SK-N-SH (cell line): ENCODE measurements around the gene TANC1. TPM values are rescaled to one million over a fixed set of nuclear protein-coding genes. Genes with fewer than 3 reads are reported as not detected.

Experiments
- CTCF ChIA-PET: fragments of 300-600, 350-600 bp; formaldehyde crosslinking; extraction: SDS; loops from one replicate; lab custom pipeline; 2021; lab: Yijun Ruan, JAX
- POLR2A ChIA-PET: fragments of 350-600 bp; sonication (Branson Sonifier 250); formaldehyde crosslinking; extraction: SDS; loops from one replicate; lab custom pipeline; 2020; ENCODE audit warnings: antibody characterized with exemption, inconsistent platforms; lab: Yijun Ruan, JAX
- DNase-seq: peaks from one replicate; pipeline ENCODE4 v3.0.0; 2012
- H2AFZ ChIP-seq: fragments of 200-600 bp; sonication (generic); 2 replicates; pipeline ENCODE4 v1.8.1; 2016; ENCODE audit warnings: antibody characterized with exemption, mild to moderate bottlenecking, low read depth
- H3F3A ChIP-seq: fragments of 200-600 bp; sonication (generic); replicated peaks from 2 replicates; pipeline ENCODE3; 2016; ENCODE audit warnings: antibody characterized with exemption, mild to moderate bottlenecking; ENCODE audit not compliant: insufficient read depth
- H3K27ac ChIP-seq, 2 experiments: fragments of 200-500 bp in 1 of 2; fragments of 200-600 bp in 1 of 2; sonication (Bioruptor generic) in 1 of 2; sonication (generic), shearing (Covaris generic) in 1 of 2; 2 replicates each; pipeline versions ENCODE4 v1.5.1 to v1.6.1; 2014 to 2016; ENCODE audit warnings: low read depth in 2 of 2, inconsistent platforms in 1 of 2, low read length in 1 of 2, mild to moderate bottlenecking in 1 of 2, mixed read lengths in 1 of 2
- H3K27me3 ChIP-seq: fragments of 200-600 bp; sonication (generic), shearing (Covaris generic); 2 replicates; pipeline ENCODE4 v1.6.1; 2016; ENCODE audit warnings: mixed run types; ENCODE audit not compliant: insufficient read depth
- H3K36me3 ChIP-seq, 2 experiments: fragments of 200-500 bp in 1 of 2; fragments of 200-600 bp in 1 of 2; sonication (Bioruptor generic) in 1 of 2; sonication (generic) in 1 of 2; replicated peaks in 1 of 2; 2 replicates each; pipeline versions ENCODE3 to v1.5.1; 2014 to 2016; ENCODE audit warnings: low read length in 1 of 2, mild to moderate bottlenecking in 1 of 2; ENCODE audit not compliant: insufficient read depth in 2 of 2, control insufficient read depth in 1 of 2
- H3K4me1 ChIP-seq, 2 experiments: fragments of 200-500 bp in 1 of 2; fragments of 200-600 bp in 1 of 2; sonication (Bioruptor generic) in 1 of 2; sonication (generic), shearing (Covaris generic) in 1 of 2; 2 replicates each; pipeline versions ENCODE4 v1.5.1 to v1.6.1; 2014 to 2016; ENCODE audit warnings: low read depth in 1 of 2, low read length in 1 of 2, mixed run types in 1 of 2; ENCODE audit not compliant: insufficient read depth in 2 of 2, control insufficient read depth in 1 of 2
- H3K4me2 ChIP-seq: fragments of 200-600 bp; sonication (generic), shearing (Covaris generic); 2 replicates; pipeline ENCODE4 v1.6.1; 2017; ENCODE audit warnings: mixed run types
- H3K4me3 ChIP-seq, 2 experiments: fragments of 200-500 bp in 1 of 2; fragments of 200-600 bp in 1 of 2; sonication (Bioruptor generic) in 1 of 2; sonication (generic), shearing (Covaris generic) in 1 of 2; 2 replicates each; pipeline versions ENCODE4 v1.5.1 to v1.8.1; 2014 to 2016; ENCODE audit warnings: low read depth in 2 of 2, inconsistent platforms in 1 of 2, low read length in 1 of 2, mild to moderate bottlenecking in 1 of 2, mixed read lengths in 1 of 2, moderate library complexity in 1 of 2
- H3K79me2 ChIP-seq: fragments of 200-600 bp; sonication (generic); 2 replicates; pipeline ENCODE4 v1.8.1; 2017; ENCODE audit warnings: mild to moderate bottlenecking; ENCODE audit not compliant: insufficient read depth
- H3K9ac ChIP-seq: fragments of 200-600 bp; sonication (generic); 2 replicates; pipeline ENCODE4 v1.6.1; 2017; ENCODE audit warnings: mixed run types
- H3K9me2 ChIP-seq: fragments of 200-600 bp; sonication (generic); 2 replicates; pipeline ENCODE4 v1.6.1; 2017; ENCODE audit warnings: mixed run types
- H3K9me3 ChIP-seq: fragments of 200-600 bp; sonication (generic); 2 replicates; pipeline ENCODE4 v1.6.1; 2017; ENCODE audit warnings: mixed run types, mild to moderate bottlenecking, moderate library complexity
- H4K20me1 ChIP-seq: fragments of 200-600 bp; sonication (generic); 2 replicates; pipeline ENCODE4 v1.6.1; 2017; ENCODE audit warnings: mild to moderate bottlenecking, mixed run types; ENCODE audit not compliant: insufficient read depth
- CHD2 ChIP-seq: fragments of 150-350 bp; IDR thresholded peaks from 2 replicates; pipeline ENCODE4 v1.6.1; 2018; ENCODE audit warnings: low read length; ENCODE audit not compliant: partially characterized antibody
- ELF1 ChIP-seq: IDR thresholded peaks from 2 replicates; pipeline ENCODE4 v1.4.0; 2012
- EP300 ChIP-seq, 2 experiments: IDR thresholded peaks; 2 replicates each; pipeline versions ENCODE4 v1.4.0 to v1.6.1; 2012; ENCODE audit warnings: borderline replicate concordance in 1 of 2, low read depth in 1 of 2, low read length in 1 of 2
- FOSL2 ChIP-seq: IDR thresholded peaks from 2 replicates; pipeline ENCODE4 v1.4.0; 2012; ENCODE audit warnings: low read depth, mild to moderate bottlenecking, moderate library complexity, borderline replicate concordance
- GATA2 ChIP-seq: sonication (generic); formaldehyde crosslinking; IDR thresholded peaks from 2 replicates; pipeline ENCODE4 v1.5.0; 2020; ENCODE audit warnings: mild to moderate bottlenecking, missing genetic modification reagents
- JUND ChIP-seq: IDR thresholded peaks from 2 replicates; pipeline ENCODE4 v1.4.0; 2012
- RXRA ChIP-seq: IDR thresholded peaks from 2 replicates; pipeline ENCODE4 v1.4.0; 2012; ENCODE audit warnings: low read depth, mild to moderate bottlenecking, borderline replicate concordance
- TEAD4 ChIP-seq: IDR thresholded peaks from 2 replicates; pipeline ENCODE4 v1.4.0; 2012; ENCODE audit warnings: mild to moderate bottlenecking, borderline replicate concordance; ENCODE audit not compliant: insufficient read depth
- ZBTB33 ChIP-seq: IDR thresholded peaks from 2 replicates; pipeline ENCODE4 v1.4.0; 2012; ENCODE audit warnings: low read depth, borderline replicate concordance
- WGBS: methylation state at CpG from one replicate; pipeline ENCODE4 v1.1.6; 2017; ENCODE audit warnings: low lambda C conversion rate; 5-methylcytosine and 5-hydroxymethylcytosine counted together
- polyA plus RNA-seq, 3 experiments: library from polyadenylated mRNA; depleted of rRNA; stranded (reverse); fragments of >200 nt; gene quantifications; 2 replicates each; pipeline ENCODE4 v1.2.3, GENCODE V29; 2012
- TF ChIP-seq, protein P1 (sequence below): IDR thresholded peaks from 2 replicates; pipeline ENCODE4 v1.6.1; 2012; ENCODE audit warnings: mild to moderate bottlenecking, low read depth, low read length, moderate library complexity
- TF ChIP-seq, protein P2 (sequence below): fragments of 150-350 bp; IDR thresholded peaks from 2 replicates; pipeline ENCODE4 v1.6.1; 2016; ENCODE audit warnings: mild to moderate bottlenecking, low read depth, low read length

Gene TANC1
- polyA plus RNA-seq, 1 of the 3 experiments (the other 2 are of a cell fraction): 19.2 TPM

GRCh38 chr2:159209341-159210306, 241.2 kb downstream of the TANC1 start:
- Histone ChIP-seq H4K20me1 (no peaks in the 10 kb centered on the region), H3K4me1 (no peaks in the 10 kb centered on the region), H3K4me2 (no peak overlapping the region), H2AFZ (no peak overlapping the region), H3K9me3 (no peaks in the 10 kb centered on the region), H3K9ac (no peak overlapping the region), H3K9me2 (no peaks in the 10 kb centered on the region), H3K79me2 (no peaks in the 10 kb centered on the region), H3F3A (no peaks in the 10 kb centered on the region), H3K27me3 (no peaks in the 10 kb centered on the region), H3K36me3 (peaks cover 2 to 56% of the 10 kb centered on the region in 2 experiments), H3K27ac (no peak overlapping the region), H3K4me3 (no peak overlapping the region)
- CTCF ChIA-PET: interaction anchor here (1.4 kb wide), 1 partner anchor 10 kb away, joined by 4 read pairs; no protein-coding TSS in a partner anchor
- TF ChIP-seq ELF1: no peak
- no peak for TF ChIP-seq GATA2 (CRISPR knock-in tag)
- no peak for TF ChIP-seq FOSL2
- no peak for TF ChIP-seq ZBTB33
- TF ChIP-seq, protein P1, sequence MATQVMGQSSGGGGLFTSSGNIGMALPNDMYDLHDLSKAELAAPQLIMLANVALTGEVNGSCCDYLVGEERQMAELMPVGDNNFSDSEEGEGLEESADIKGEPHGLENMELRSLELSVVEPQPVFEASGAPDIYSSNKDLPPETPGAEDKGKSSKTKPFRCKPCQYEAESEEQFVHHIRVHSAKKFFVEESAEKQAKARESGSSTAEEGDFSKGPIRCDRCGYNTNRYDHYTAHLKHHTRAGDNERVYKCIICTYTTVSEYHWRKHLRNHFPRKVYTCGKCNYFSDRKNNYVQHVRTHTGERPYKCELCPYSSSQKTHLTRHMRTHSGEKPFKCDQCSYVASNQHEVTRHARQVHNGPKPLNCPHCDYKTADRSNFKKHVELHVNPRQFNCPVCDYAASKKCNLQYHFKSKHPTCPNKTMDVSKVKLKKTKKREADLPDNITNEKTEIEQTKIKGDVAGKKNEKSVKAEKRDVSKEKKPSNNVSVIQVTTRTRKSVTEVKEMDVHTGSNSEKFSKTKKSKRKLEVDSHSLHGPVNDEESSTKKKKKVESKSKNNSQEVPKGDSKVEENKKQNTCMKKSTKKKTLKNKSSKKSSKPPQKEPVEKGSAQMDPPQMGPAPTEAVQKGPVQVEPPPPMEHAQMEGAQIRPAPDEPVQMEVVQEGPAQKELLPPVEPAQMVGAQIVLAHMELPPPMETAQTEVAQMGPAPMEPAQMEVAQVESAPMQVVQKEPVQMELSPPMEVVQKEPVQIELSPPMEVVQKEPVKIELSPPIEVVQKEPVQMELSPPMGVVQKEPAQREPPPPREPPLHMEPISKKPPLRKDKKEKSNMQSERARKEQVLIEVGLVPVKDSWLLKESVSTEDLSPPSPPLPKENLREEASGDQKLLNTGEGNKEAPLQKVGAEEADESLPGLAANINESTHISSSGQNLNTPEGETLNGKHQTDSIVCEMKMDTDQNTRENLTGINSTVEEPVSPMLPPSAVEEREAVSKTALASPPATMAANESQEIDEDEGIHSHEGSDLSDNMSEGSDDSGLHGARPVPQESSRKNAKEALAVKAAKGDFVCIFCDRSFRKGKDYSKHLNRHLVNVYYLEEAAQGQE: no peak
- no peak for TF ChIP-seq JUND
- no peak for TF ChIP-seq CHD2
- no peak for TF ChIP-seq RXRA
- TF ChIP-seq EP300 (IDR thresholded peaks at IDR 0.05; ENCODE audit: borderline replicate concordance in 1 of 2, low read depth in 1 of 2, low read length in 1 of 2): no peak
- TF ChIP-seq, protein P2, sequence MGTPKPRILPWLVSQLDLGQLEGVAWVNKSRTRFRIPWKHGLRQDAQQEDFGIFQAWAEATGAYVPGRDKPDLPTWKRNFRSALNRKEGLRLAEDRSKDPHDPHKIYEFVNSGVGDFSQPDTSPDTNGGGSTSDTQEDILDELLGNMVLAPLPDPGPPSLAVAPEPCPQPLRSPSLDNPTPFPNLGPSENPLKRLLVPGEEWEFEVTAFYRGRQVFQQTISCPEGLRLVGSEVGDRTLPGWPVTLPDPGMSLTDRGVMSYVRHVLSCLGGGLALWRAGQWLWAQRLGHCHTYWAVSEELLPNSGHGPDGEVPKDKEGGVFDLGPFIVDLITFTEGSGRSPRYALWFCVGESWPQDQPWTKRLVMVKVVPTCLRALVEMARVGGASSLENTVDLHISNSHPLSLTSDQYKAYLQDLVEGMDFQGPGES: no peak
- TF ChIP-seq TEAD4: no peak
- POLR2A ChIA-PET: no interaction called here
- WGBS: 89% methylated on average over 15 of the region's 15 CpGs
- no peak for DNase-seq
